ENCODE data around the gene SPDEF.

SPDEF gene

DNA sequence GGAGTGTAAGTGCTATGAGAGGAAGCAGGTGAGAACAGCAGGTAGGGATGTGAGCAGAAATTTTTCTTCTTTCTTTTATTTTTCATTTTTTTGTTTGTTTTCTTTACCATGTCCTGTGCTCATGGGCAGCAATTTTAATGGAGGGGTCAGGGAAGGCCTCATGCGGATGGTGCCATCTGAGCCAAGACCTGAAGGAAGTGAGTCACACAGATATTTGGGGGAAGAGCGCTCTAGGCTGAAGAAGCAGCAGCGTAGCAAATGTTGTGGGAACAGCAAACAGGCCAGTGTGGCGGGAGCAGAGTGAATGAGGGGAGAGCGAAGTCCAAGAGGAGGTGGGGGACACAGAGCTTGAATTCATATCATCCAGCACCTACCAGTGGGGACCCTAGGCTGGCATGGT lies 12.7 kb downstream of the SPDEF start:
- H3K4me1 ChIP-seq (ENCODE audit: control insufficient read depth, insufficient read depth, low read length) = no peaks in the 10 kb centered on the region
- no peak overlapping the region for H3K27ac ChIP-seq (ENCODE audit: extremely low read depth, low read depth, low read length)
- no peaks in the 10 kb centered on the region for H3K9me3 ChIP-seq (ENCODE audit: control insufficient read depth, insufficient read depth, low read depth, low read length)
- no peaks in the 10 kb centered on the region for H3K36me3 ChIP-seq (ENCODE audit: control insufficient read depth in 2 of 2, insufficient read depth in 1 of 2, low read length in 2 of 2)
- TF ChIP-seq ZNF555 (tag by site-specific recombination; conservative IDR thresholded peaks at IDR 0.05) = no peak
- no peak for TF ChIP-seq ZNF184 (tag by site-specific recombination; IDR thresholded peaks at IDR 0.05)
- no peak for TF ChIP-seq HOXC10 (CRISPR knock-in tag; IDR thresholded peaks at IDR 0.05)
- TF ChIP-seq, protein P1, sequence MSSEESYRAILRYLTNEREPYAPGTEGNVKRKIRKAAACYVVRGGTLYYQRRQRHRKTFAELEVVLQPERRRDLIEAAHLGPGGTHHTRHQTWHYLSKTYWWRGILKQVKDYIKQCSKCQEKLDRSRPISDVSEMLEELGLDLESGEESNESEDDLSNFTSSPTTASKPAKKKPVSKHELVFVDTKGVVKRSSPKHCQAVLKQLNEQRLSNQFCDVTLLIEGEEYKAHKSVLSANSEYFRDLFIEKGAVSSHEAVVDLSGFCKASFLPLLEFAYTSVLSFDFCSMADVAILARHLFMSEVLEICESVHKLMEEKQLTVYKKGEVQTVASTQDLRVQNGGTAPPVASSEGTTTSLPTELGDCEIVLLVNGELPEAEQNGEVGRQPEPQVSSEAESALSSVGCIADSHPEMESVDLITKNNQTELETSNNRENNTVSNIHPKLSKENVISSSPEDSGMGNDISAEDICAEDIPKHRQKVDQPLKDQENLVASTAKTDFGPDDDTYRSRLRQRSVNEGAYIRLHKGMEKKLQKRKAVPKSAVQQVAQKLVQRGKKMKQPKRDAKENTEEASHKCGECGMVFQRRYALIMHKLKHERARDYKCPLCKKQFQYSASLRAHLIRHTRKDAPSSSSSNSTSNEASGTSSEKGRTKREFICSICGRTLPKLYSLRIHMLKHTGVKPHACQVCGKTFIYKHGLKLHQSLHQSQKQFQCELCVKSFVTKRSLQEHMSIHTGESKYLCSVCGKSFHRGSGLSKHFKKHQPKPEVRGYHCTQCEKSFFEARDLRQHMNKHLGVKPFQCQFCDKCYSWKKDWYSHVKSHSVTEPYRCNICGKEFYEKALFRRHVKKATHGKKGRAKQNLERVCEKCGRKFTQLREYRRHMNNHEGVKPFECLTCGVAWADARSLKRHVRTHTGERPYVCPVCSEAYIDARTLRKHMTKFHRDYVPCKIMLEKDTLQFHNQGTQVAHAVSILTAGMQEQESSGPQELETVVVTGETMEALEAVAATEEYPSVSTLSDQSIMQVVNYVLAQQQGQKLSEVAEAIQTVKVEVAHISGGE (tag by site-specific recombination; conservative IDR thresholded peaks at IDR 0.05; ENCODE audit: low read depth) = no peak
- TF ChIP-seq SP2 (tag by site-specific recombination; IDR thresholded peaks at IDR 0.05) = no peak
- no peak for TF ChIP-seq ZBTB20 (tag by site-specific recombination; IDR thresholded peaks at IDR 0.05)
- ChIA-PET CTCF (interaction anchor here (1.0 kb wide), 1 partner anchor 66 kb away, joined by 3 read pairs; no protein-coding TSS in a partner anchor), POLR2A (interaction anchor here (0.7 kb wide), 1 partner anchor 77 kb away, joined by 4 read pairs; no protein-coding TSS in a partner anchor)
- no peak overlapping the region for H3K4me3 ChIP-seq (ENCODE audit: low read depth, low read length)

DNA sequence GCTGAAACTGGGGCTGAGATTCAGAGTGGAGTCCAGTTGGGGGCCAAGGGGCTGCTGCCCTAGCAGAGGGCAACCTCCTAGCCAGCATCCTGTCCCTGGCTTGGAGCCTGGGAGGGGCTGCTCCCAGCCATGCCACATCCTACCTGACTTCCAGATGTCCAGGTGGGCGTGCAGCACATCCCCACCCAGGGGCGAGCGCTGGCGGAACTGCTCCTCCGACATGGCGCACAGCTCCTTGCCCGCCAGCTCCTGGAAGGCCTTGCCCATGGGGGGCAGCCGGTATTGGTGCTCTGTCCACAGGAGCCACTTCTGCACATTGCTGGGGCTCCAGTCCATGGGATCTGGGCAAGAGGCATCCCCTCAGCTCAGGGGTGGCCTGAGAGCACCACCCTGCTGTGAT lies 15.3 kb downstream of the SPDEF start:
- H3K4me1 ChIP-seq (ENCODE audit: control insufficient read depth, insufficient read depth, low read length) = no peaks in the 10 kb centered on the region
- no peak for TF ChIP-seq ZBTB21 (tag by site-specific recombination; IDR thresholded peaks at IDR 0.05)
- TF ChIP-seq, protein P2, sequence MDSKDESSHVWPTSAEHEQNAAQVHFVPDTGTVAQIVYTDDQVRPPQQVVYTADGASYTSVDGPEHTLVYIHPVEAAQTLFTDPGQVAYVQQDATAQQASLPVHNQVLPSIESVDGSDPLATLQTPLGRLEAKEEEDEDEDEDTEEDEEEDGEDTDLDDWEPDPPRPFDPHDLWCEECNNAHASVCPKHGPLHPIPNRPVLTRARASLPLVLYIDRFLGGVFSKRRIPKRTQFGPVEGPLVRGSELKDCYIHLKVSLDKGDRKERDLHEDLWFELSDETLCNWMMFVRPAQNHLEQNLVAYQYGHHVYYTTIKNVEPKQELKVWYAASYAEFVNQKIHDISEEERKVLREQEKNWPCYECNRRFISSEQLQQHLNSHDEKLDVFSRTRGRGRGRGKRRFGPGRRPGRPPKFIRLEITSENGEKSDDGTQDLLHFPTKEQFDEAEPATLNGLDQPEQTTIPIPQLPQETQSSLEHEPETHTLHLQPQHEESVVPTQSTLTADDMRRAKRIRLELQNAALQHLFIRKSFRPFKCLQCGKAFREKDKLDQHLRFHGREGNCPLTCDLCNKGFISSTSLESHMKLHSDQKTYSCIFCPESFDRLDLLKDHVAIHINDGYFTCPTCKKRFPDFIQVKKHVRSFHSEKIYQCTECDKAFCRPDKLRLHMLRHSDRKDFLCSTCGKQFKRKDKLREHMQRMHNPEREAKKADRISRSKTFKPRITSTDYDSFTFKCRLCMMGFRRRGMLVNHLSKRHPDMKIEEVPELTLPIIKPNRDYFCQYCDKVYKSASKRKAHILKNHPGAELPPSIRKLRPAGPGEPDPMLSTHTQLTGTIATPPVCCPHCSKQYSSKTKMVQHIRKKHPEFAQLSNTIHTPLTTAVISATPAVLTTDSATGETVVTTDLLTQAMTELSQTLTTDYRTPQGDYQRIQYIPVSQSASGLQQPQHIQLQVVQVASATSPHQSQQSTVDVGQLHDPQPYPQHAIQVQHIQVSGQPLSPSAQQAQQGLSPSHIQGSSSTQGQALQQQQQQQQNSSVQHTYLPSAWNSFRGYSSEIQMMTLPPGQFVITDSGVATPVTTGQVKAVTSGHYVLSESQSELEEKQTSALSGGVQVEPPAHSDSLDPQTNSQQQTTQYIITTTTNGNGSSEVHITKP (tag by site-specific recombination; IDR thresholded peaks at IDR 0.05) = no peak
- TF ChIP-seq KLF16 (tag by site-specific recombination; IDR thresholded peaks at IDR 0.05) = no peak
- TF ChIP-seq ZNF544 (tag by site-specific recombination; IDR thresholded peaks at IDR 0.05) = no peak
- no peak for TF ChIP-seq SCRT1 (tag by site-specific recombination; IDR thresholded peaks at IDR 0.05; ENCODE audit: borderline replicate concordance)
- TF ChIP-seq ZFP69B (tag by site-specific recombination; IDR thresholded peaks at IDR 0.05) = no peak
- peak; percentile 32; the same call in 1 of the 2 replicates for TF ChIP-seq GLIS2 (tag by site-specific recombination; IDR thresholded peaks at IDR 0.05)
- no peak for TF ChIP-seq FEZF1 (tag by site-specific recombination; IDR thresholded peaks at IDR 0.05)
- CTCF ChIA-PET = interaction anchor here (0.6 kb wide), 1 partner anchor 448 kb away, joined by 3 read pairs; no protein-coding TSS in a partner anchor

DNA sequence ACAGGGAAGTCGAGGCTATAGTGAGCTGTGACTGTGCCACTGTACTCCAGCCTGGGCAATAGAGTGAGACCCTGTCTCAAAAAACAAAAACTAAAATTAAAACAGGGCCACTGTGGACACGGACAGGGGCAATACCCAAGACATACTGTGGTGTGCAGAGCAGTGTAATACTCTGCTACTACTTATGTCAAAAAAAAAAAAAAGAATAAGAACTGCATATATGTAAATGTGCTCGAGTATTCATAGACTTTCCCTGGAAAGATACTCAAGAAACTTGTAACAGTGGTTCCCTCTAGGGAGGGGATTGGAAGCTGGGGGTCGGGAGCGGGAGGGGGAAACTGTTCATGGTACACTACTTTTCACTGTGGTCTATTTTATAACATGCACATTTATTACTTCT lies 15.9 kb downstream of the SPDEF start:
- no peak overlapping the region for H3K27ac ChIP-seq (ENCODE audit: extremely low read depth, low read depth, low read length)
- H3K36me3 ChIP-seq (ENCODE audit: control insufficient read depth in 2 of 2, insufficient read depth in 1 of 2, low read length in 2 of 2) = no peaks in the 10 kb centered on the region
- TF ChIP-seq ZSCAN23 (tag by site-specific recombination; IDR thresholded peaks at IDR 0.05) (no peak), ZNF121 (tag by site-specific recombination; IDR thresholded peaks at IDR 0.05) (peak; percentile 23; the same call in 1 of the 2 replicates), ZNF768 (tag by site-specific recombination; IDR thresholded peaks at IDR 0.05) (no peak)
- CTCF ChIA-PET = interaction anchor here (0.6 kb wide), 1 partner anchor 449 kb away, joined by 3 read pairs; no protein-coding TSS in a partner anchor
- H3K4me3 ChIP-seq (ENCODE audit: low read depth, low read length) = no peak overlapping the region
- H3K4me1 ChIP-seq (ENCODE audit: control insufficient read depth, insufficient read depth, low read length) = no peaks in the 10 kb centered on the region
- no peaks in the 10 kb centered on the region for H3K9me3 ChIP-seq (ENCODE audit: control insufficient read depth, insufficient read depth, low read depth, low read length)
- POLR2A ChIA-PET = no interaction called here

More for the DNA sequence above, 15.3 kb downstream of the SPDEF start:
- Histone ChIP-seq H3K4me3 (ENCODE audit: low read depth, low read length) (no peak overlapping the region), H3K9me3 (ENCODE audit: control insufficient read depth, insufficient read depth, low read depth, low read length) (no peaks in the 10 kb centered on the region), H3K27ac (ENCODE audit: extremely low read depth, low read depth, low read length) (no peak overlapping the region), H3K36me3 (ENCODE audit: control insufficient read depth in 2 of 2, insufficient read depth in 1 of 2, low read length in 2 of 2) (no peaks in the 10 kb centered on the region)
- POLR2A ChIA-PET = no interaction called here

All from HEK293 (cell line).